GM18526 (cell line): Measurements from ENCODE around the gene DAW1.

ENCODE experiments used
- POLR2A ChIP-seq: IDR thresholded peaks from 3 replicates; pipeline ENCODE4 v1.6.1; 2011; ENCODE audit not compliant: insufficient read length; ENCODE audit errors: extremely low read depth

Gene DAW1

GRCh38 chr2:227853765-227854271 lies 17.6 kb upstream of the DAW1 start:
- TF ChIP-seq POLR2A: no peak

GRCh38 chr2:227855440-227855839 lies 16.0 kb upstream of the DAW1 start:
- TF ChIP-seq POLR2A: no peak

GRCh38 chr2:227856697-227857096 lies 14.7 kb upstream of the DAW1 start:
- TF ChIP-seq POLR2A: no peak

GRCh38 chr2:227860221-227860641 lies 11.2 kb upstream of the DAW1 start:
- TF ChIP-seq POLR2A: no peak

- TF ChIP-seq POLR2A: no peak
Measured at GRCh38 chr2:227861011-227861410, 10.4 kb upstream of the DAW1 start.

- no peak for TF ChIP-seq POLR2A
Measured at GRCh38 chr2:227862227-227862740, 9.1 kb upstream of the DAW1 start.

GRCh38 chr2:227862741-227863588 lies 8.5 kb upstream of the DAW1 start:
- TF ChIP-seq POLR2A: no peak

GRCh38 chr2:227864161-227864756 lies 7.2 kb upstream of the DAW1 start:
- no peak for TF ChIP-seq POLR2A

GRCh38 chr2:227865291-227865690 lies 6.1 kb upstream of the DAW1 start:
- no peak for TF ChIP-seq POLR2A

- no peak for TF ChIP-seq POLR2A
Measured at GRCh38 chr2:227867386-227867785, 4.0 kb upstream of the DAW1 start.

GRCh38 chr2:227870710-227871374 lies 589 bp upstream of the DAW1 start:
- TF ChIP-seq POLR2A: no peak

- TF ChIP-seq POLR2A: no peak
Measured at GRCh38 chr2:227872676-227873075, 1.2 kb downstream of the DAW1 start.

GRCh38 chr2:227876300-227876801 lies 4.9 kb downstream of the DAW1 start:
- TF ChIP-seq POLR2A: no peak

- no peak for TF ChIP-seq POLR2A
Measured at GRCh38 chr2:227877421-227878310, 6.2 kb downstream of the DAW1 start.
